GM18870 (cell line): Measurements from ENCODE around the gene ARHGEF38.
"Not testable (repeated sequence)": the region's sequence is repeated elsewhere in the genome, so short reads cannot be mapped to it uniquely, and the experiment has no call there.

ENCODE experiments used
- ATAC-seq: cut with Tn5 transposase; IDR thresholded peaks from one replicate; pipeline ENCODE4 v1.9.1; 2021; ENCODE audit warnings: moderate library complexity; ENCODE audit not compliant: unreplicated experiment

Gene ARHGEF38

DNA sequence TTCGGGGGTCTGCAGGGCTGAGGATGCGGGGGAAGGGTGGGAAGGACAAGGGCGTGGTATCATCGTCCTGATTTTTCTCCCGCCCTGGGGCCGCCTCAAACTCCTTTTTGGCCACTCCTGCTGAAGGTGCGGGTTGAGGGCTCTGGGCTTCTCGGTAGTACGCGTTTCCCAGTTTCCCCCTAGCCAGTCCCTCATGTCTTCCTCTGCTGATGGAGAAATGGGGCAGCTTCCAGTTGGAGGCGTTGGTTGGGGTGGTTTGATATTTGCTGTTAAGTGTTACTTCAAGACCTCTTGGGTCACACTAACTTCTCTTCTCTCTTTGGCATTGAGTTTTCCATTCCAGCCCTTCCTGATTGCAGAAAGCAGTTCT lies 156.6 kb downstream of the ARHGEF38 start:
- ATAC-seq, result peak; percentile 19

DNA sequence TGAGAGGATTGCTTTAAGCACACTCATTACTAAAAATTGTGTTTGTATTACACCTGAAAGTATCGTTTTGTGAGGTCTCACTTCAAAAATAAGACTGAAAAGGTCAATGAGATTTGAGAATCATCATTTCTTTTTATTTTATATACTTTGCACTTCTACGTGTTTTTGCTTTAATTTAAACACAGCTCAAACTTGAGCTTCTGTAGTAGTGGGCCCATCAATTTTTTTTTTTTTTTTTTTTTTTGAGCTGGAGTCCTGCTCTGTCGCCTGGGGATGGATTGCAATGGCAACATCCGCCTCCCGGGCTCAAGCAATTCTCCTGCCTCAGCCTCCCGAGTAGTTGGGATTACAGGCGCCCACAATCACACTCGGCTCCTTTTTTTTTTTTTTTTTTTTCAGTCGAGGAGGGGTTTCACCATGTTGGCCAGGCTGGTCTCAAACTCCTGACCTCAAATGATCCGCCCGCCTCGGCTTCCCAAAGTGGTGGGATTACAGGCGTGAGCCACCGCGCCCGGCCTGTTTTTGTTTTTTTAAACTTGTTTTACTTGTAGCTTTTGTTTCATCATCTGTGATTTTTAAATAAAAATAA lies 157.7 kb downstream of the ARHGEF38 start:
- ATAC-seq, result no peak

DNA sequence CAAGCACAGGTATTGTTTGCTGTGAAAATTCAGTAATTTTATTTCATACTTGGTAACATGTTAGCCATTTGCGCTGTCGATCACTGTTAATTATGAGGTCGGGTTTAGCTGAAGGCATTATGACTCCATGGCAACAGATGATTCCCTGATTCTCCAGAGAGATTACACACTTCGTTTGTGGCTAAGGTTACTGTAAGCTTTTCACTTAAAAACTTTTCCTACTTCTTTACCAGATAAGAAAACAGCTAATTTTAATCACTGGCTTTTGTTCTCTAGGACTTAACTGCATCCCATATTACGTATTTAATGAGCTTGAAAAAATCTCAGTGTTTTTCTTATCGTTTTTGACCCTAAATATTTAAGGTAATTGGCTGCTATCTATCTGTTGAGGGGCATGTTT lies 158.3 kb downstream of the ARHGEF38 start:
- ATAC-seq, result no peak

DNA sequence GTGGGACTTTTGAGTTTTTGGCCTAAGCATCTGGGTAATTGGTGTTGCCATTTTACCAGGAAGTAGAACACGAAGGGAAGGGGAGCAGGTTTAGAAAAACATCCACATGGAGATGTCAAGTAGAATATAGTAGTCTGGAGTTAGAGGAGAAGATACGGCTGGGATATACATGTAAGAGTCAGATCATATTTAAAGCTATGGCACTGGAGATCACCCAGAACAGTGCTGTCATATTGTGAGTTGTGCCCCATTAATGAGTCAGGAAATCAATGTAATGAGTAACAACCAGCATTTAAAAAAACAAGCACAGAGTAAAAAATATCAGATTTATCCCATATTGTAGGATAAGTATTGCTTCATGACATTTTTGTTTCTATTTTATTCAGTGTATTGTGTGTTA lies 160.3 kb downstream of the ARHGEF38 start:
- ATAC-seq, result no peak

GRCh38 chr4:105714071-105714521 lies 161.7 kb downstream of the ARHGEF38 start:
- ATAC-seq, result peak; percentile 42

- ATAC-seq, result no peak
Observed at GRCh38 chr4:105714932-105715331, 162.5 kb downstream of the ARHGEF38 start.

DNA sequence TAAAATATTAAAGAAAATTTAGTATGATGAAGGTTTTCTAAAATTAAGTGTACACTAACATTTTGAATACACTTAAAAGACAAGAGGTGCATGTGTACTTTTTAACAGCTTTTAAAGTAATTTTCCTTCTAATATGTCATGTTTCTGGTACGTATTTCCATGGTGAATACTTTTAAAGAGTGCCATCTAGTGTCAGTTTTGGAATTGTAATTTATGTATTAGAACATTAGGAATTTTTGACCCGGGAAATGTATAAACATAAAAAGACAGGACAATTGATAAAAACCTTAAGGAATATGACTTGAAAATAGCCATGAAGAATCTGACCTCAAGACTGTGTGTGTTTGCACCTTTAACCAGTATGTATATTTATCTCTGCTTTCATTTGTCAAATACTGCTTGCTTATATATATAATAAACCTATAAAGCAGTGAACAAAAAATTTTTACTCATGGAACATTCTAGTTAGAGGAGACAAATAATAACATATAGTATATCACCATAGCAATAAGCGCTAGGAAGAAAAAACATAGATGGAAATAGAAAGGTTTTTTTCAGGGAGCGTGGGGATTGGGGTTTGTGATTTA lies 163.4 kb downstream of the ARHGEF38 start:
- ATAC-seq, result no peak

- ATAC-seq, result no peak
Observed at GRCh38 chr4:105719204-105719603, 166.8 kb downstream of the ARHGEF38 start.

- no peak for ATAC-seq
Observed at GRCh38 chr4:105725623-105726022, 173.2 kb downstream of the ARHGEF38 start.

DNA sequence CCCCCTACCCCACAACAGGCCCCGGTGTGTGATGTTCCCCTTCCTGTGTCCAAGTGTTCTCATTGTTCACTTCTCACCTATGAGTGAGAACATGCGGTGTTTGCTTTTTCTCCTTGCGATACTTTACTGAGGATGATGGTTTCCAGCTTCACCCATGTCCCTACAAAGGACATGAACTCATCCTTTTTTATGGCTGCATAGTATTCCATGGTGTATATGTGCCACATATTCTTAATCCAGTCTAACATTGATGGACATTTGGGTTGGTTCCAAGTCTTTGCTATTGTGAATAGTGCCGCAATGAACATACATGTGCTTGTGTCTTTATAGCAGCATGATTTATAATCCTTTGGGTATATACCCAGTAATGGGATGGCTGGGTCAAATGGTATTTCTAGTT lies 177.5 kb downstream of the ARHGEF38 start:
- not testable (repeated sequence) for ATAC-seq
